ENCODE data around the gene NMUR1.
"Not testable (repeated sequence)": the region's sequence is repeated elsewhere in the genome, so short reads cannot be mapped to it uniquely, and the experiment has no call there.

The NMUR1 gene

GRCh38 chr2:231565887-231566594, 35.8 kb upstream of the NMUR1 start:
- in situ Hi-C loops (cut with MboI; ENCODE audit: low sequenced_read_pairs): loop anchor here (5.0 kb wide), 1 partner anchor 36 kb away; no protein-coding TSS in a partner anchor

GRCh38 chr2:231563378-231563961, 33.2 kb upstream of the NMUR1 start:
- Histone ChIP-seq H3K27me3 (ENCODE audit: low read depth) (no peaks in the 10 kb centered on the region), H3K4me1 (peaks cover 3% of the 10 kb centered on the region), H3K36me3 (replicated peaks) (no peaks in the 10 kb centered on the region), H3K9me3 (no peaks in the 10 kb centered on the region; the same call in none of the 2 replicates), H3K4me3 (no peak overlapping the region)
- DNase-seq (ENCODE audit: low spot score in 2 of 2): peak; percentile 81 to 89
- in situ Hi-C loops (cut with MboI; ENCODE audit: low sequenced_read_pairs): no loop called here

More at GRCh38 chr2:231565887-231566594, 35.8 kb upstream of the NMUR1 start:
- Histone ChIP-seq H3K36me3 (replicated peaks) (no peaks in the 10 kb centered on the region), H3K27me3 (ENCODE audit: low read depth) (no peaks in the 10 kb centered on the region), H3K9me3 (no peaks in the 10 kb centered on the region; the same call in none of the 2 replicates), H3K4me1 (peaks cover 10% of the 10 kb centered on the region), H3K4me3 (no peak overlapping the region)
- DNase-seq (ENCODE audit: low spot score in 2 of 2): no peak

- in situ Hi-C loops (cut with MboI; ENCODE audit: low sequenced_read_pairs): no loop called here
- Histone ChIP-seq H3K27me3 (ENCODE audit: low read depth) (no peaks in the 10 kb centered on the region), H3K36me3 (replicated peaks) (no peaks in the 10 kb centered on the region), H3K9me3 (peaks cover 7% of the 10 kb centered on the region), H3K4me3 (no peak overlapping the region), H3K4me1 (no peaks in the 10 kb centered on the region; the same call in 1 of the 2 replicates)
- DNase-seq (ENCODE audit: low spot score in 2 of 2): peak; percentile 72 to 73
These were observed 27.4 kb upstream of the NMUR1 start for GRCh38 chr2:231557571-231558217.

GRCh38 chr2:231556981-231557380, 26.7 kb upstream of the NMUR1 start:
- no peak for DNase-seq (ENCODE audit: low spot score in 2 of 2)
- Histone ChIP-seq H3K27me3 (ENCODE audit: low read depth) (no peaks in the 10 kb centered on the region), H3K36me3 (replicated peaks) (no peaks in the 10 kb centered on the region), H3K9me3 (peaks cover 12% of the 10 kb centered on the region), H3K4me1 (no peaks in the 10 kb centered on the region; the same call in 1 of the 2 replicates), H3K4me3 (no peak overlapping the region)
- in situ Hi-C loops (cut with MboI; ENCODE audit: low sequenced_read_pairs): no loop called here

- H3K9me3 ChIP-seq: peaks cover 12% of the 10 kb centered on the region
- H3K36me3 ChIP-seq (replicated peaks); H3K4me1 ChIP-seq; H3K27me3 ChIP-seq (ENCODE audit: low read depth); DNase-seq (ENCODE audit: low spot score in 2 of 2); in situ Hi-C loops (cut with MboI; ENCODE audit: low sequenced_read_pairs); H3K4me3 ChIP-seq: not testable (repeated sequence)
These were observed 26.3 kb upstream of the NMUR1 start for GRCh38 chr2:231556496-231556895.

- Histone ChIP-seq H3K27me3 (ENCODE audit: low read depth) (no peaks in the 10 kb centered on the region), H3K9me3 (peaks cover 12% of the 10 kb centered on the region), H3K4me3 (no peak overlapping the region), H3K36me3 (replicated peaks) (no peaks in the 10 kb centered on the region), H3K4me1 (no peaks in the 10 kb centered on the region; the same call in 1 of the 2 replicates)
- in situ Hi-C loops (cut with MboI; ENCODE audit: low sequenced_read_pairs): no loop called here
- no peak for DNase-seq (ENCODE audit: low spot score in 2 of 2)
These were observed 24.7 kb upstream of the NMUR1 start for GRCh38 chr2:231554748-231555545.

GRCh38 chr2:231554327-231554726, 24.1 kb upstream of the NMUR1 start:
- Histone ChIP-seq H3K36me3 (replicated peaks) (no peaks in the 10 kb centered on the region), H3K9me3 (peaks cover 12% of the 10 kb centered on the region), H3K4me1 (no peaks in the 10 kb centered on the region; the same call in 1 of the 2 replicates), H3K27me3 (ENCODE audit: low read depth) (no peaks in the 10 kb centered on the region), H3K4me3 (no peak overlapping the region)
- no peak for DNase-seq (ENCODE audit: low spot score in 2 of 2)
- in situ Hi-C loops (cut with MboI; ENCODE audit: low sequenced_read_pairs): no loop called here

- DNase-seq (ENCODE audit: low spot score in 2 of 2): no peak
- Histone ChIP-seq H3K27me3 (ENCODE audit: low read depth) (no peaks in the 10 kb centered on the region), H3K36me3 (replicated peaks) (no peaks in the 10 kb centered on the region), H3K9me3 (peaks cover 12% of the 10 kb centered on the region), H3K4me1 (no peaks in the 10 kb centered on the region; the same call in 1 of the 2 replicates), H3K4me3 (no peak overlapping the region)
- in situ Hi-C loops (cut with MboI; ENCODE audit: low sequenced_read_pairs): no loop called here
These were observed 22.5 kb upstream of the NMUR1 start for GRCh38 chr2:231552752-231553151.

- no peak overlapping the region for H3K4me3 ChIP-seq
- H3K36me3 ChIP-seq (replicated peaks): no peaks in the 10 kb centered on the region; the same call in 1 of the 2 replicates
These were observed 19.4 kb upstream of the NMUR1 start for GRCh38 chr2:231549446-231550239.

GRCh38 chr2:231548752-231549151, 18.5 kb upstream of the NMUR1 start:
- in situ Hi-C loops (cut with MboI; ENCODE audit: low sequenced_read_pairs): no loop called here
- H3K4me3 ChIP-seq: no peak overlapping the region
- H3K27me3 ChIP-seq (ENCODE audit: low read depth): no peaks in the 10 kb centered on the region
- H3K36me3 ChIP-seq (replicated peaks): no peaks in the 10 kb centered on the region; the same call in 1 of the 2 replicates
- H3K4me1 ChIP-seq: no peaks in the 10 kb centered on the region
- DNase-seq (ENCODE audit: low spot score in 2 of 2): no peak
- peaks cover 12% of the 10 kb centered on the region for H3K9me3 ChIP-seq

More at GRCh38 chr2:231549446-231550239, 19.4 kb upstream of the NMUR1 start:
- no peak for DNase-seq (ENCODE audit: low spot score in 2 of 2)
- H3K9me3 ChIP-seq: peaks cover 12% of the 10 kb centered on the region
- no peaks in the 10 kb centered on the region for H3K27me3 ChIP-seq (ENCODE audit: low read depth)
- in situ Hi-C loops (cut with MboI; ENCODE audit: low sequenced_read_pairs): no loop called here
- H3K4me1 ChIP-seq: no peaks in the 10 kb centered on the region

GRCh38 chr2:231547315-231548110, 17.3 kb upstream of the NMUR1 start:
- DNase-seq (ENCODE audit: low spot score in 2 of 2): no peak
- Histone ChIP-seq H3K9me3 (peaks cover 4% of the 10 kb centered on the region), H3K4me3 (no peak overlapping the region), H3K36me3 (replicated peaks) (no peaks in the 10 kb centered on the region; the same call in 1 of the 2 replicates), H3K27me3 (ENCODE audit: low read depth) (no peaks in the 10 kb centered on the region), H3K4me1 (no peaks in the 10 kb centered on the region)
- in situ Hi-C loops (cut with MboI; ENCODE audit: low sequenced_read_pairs): no loop called here

GRCh38 chr2:231546014-231546715, 15.9 kb upstream of the NMUR1 start:
- no peaks in the 10 kb centered on the region; the same call in 1 of the 2 replicates for H3K9me3 ChIP-seq
- H3K36me3 ChIP-seq (replicated peaks): no peaks in the 10 kb centered on the region; the same call in 1 of the 2 replicates
- in situ Hi-C loops (cut with MboI; ENCODE audit: low sequenced_read_pairs): no loop called here
- H3K4me3 ChIP-seq: no peak overlapping the region
- no peak for DNase-seq (ENCODE audit: low spot score in 2 of 2)
- no peaks in the 10 kb centered on the region for H3K27me3 ChIP-seq (ENCODE audit: low read depth)
- no peaks in the 10 kb centered on the region for H3K4me1 ChIP-seq
